Thyroid gland (tissue), 4 donors: ENCODE results near the gene BBLN. TPM values are rescaled to one million over a fixed set of nuclear protein-coding genes. Genes with fewer than 3 reads are reported as not detected.

Experiments
- DNase-seq, 2 donors: peaks; one replicate each; pipeline ENCODE4 v3.0.0-alpha.2; 2019
- H3K27ac ChIP-seq, 3 donors: fragments of 200-600 bp; sonication (generic); 1 replicate in 2 of 3; 2 replicates in 1 of 3; pipeline ENCODE4 v1.5.1; 2016 to 2019; ENCODE audit warnings: mild to moderate bottlenecking in 1 of 3, moderate library complexity in 1 of 3
- H3K27me3 ChIP-seq: fragments of 200-600 bp; sonication (generic); one replicate; pipeline ENCODE4 v1.5.1; 2019
- H3K36me3 ChIP-seq, 2 donors: fragments of 200-600 bp; sonication (generic); one replicate each; pipeline ENCODE4 v1.5.1; 2016 to 2019
- H3K4me1 ChIP-seq, 2 donors: fragments of 200-600 bp; sonication (generic); one replicate each; pipeline ENCODE4 v1.5.1; 2017 to 2019
- H3K4me3 ChIP-seq, 3 donors: fragments of 200-600 bp; sonication (generic); replicated peaks in 1 of 3; 1 replicate in 2 of 3; 2 replicates in 1 of 3; pipeline ENCODE4 v1.5.1; 2016; ENCODE audit warnings: mild to moderate bottlenecking in 1 of 3
- H3K9me3 ChIP-seq: fragments of 200-600 bp; sonication (generic); one replicate; pipeline ENCODE4 v1.5.1; 2017
- POLR2A ChIP-seq, 2 donors: fragments of 450-650 bp; IDR thresholded peaks; one replicate each; pipeline ENCODE4 v1.6.1; 2017; ENCODE audit warnings: antibody characterized with exemption in 2 of 2, mild to moderate bottlenecking in 2 of 2, moderate library complexity in 1 of 2
- WGBS, 2 donors: methylation state at CpG; one replicate each; pipeline ENCODE4 v1.1.5; 2017; 5-methylcytosine and 5-hydroxymethylcytosine counted together
- intact Hi-C: fragments of 100-400 bp; cut with DNase I; formaldehyde crosslinking; loops from one replicate; pipeline ENCODE4 v1.15.1; 2023
- total RNA-seq, 4 donors: library from RNA; depleted of rRNA; stranded (reverse); fragments of >200 nt; gene quantifications; one replicate each; pipeline ENCODE4 v1.2.3, GENCODE V29; 2016
- TF ChIP-seq, protein P1 (sequence below), 6 experiments: fragments of 200-600 bp in 3 of 6; fragments of 450-650 bp in 3 of 6; sonication (generic) in 3 of 6; IDR thresholded peaks; one replicate each; pipeline ENCODE4 v1.5.1; 2016 to 2019; ENCODE audit warnings: antibody characterized with exemption in 6 of 6, mild to moderate bottlenecking in 2 of 6, inconsistent platforms in 1 of 6, moderate library complexity in 1 of 6

Gene BBLN
- total RNA-seq, 4 donors from 2014 or later, result 98.1 to 204 (median 172) TPM

GRCh38 chr9:128193469-128194096, 33.5 kb downstream of the BBLN start:
- intact Hi-C loops, result no loop called here
- peaks cover 10 to 16% of the 10 kb centered on the region in 2 donors for H3K4me1 ChIP-seq
- H3K27ac ChIP-seq, result peak overlapping the region; percentile 66 to 75 (median 74)
- H3K36me3 ChIP-seq, result no peaks in the 10 kb centered on the region
- no peaks in the 10 kb centered on the region for H3K27me3 ChIP-seq
- no peak for DNase-seq
- 83 to 85% methylated on average over 14 of the region's 14 CpGs for WGBS, 2 donors
- no peaks in the 10 kb centered on the region for H3K9me3 ChIP-seq
- TF ChIP-seq, protein P1, sequence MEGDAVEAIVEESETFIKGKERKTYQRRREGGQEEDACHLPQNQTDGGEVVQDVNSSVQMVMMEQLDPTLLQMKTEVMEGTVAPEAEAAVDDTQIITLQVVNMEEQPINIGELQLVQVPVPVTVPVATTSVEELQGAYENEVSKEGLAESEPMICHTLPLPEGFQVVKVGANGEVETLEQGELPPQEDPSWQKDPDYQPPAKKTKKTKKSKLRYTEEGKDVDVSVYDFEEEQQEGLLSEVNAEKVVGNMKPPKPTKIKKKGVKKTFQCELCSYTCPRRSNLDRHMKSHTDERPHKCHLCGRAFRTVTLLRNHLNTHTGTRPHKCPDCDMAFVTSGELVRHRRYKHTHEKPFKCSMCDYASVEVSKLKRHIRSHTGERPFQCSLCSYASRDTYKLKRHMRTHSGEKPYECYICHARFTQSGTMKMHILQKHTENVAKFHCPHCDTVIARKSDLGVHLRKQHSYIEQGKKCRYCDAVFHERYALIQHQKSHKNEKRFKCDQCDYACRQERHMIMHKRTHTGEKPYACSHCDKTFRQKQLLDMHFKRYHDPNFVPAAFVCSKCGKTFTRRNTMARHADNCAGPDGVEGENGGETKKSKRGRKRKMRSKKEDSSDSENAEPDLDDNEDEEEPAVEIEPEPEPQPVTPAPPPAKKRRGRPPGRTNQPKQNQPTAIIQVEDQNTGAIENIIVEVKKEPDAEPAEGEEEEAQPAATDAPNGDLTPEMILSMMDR (IDR thresholded peaks at IDR 0.05), result no peak
- TF ChIP-seq POLR2A (IDR thresholded peaks at IDR 0.05), result no peak
- H3K4me3 ChIP-seq, result no peak overlapping the region

DNA sequence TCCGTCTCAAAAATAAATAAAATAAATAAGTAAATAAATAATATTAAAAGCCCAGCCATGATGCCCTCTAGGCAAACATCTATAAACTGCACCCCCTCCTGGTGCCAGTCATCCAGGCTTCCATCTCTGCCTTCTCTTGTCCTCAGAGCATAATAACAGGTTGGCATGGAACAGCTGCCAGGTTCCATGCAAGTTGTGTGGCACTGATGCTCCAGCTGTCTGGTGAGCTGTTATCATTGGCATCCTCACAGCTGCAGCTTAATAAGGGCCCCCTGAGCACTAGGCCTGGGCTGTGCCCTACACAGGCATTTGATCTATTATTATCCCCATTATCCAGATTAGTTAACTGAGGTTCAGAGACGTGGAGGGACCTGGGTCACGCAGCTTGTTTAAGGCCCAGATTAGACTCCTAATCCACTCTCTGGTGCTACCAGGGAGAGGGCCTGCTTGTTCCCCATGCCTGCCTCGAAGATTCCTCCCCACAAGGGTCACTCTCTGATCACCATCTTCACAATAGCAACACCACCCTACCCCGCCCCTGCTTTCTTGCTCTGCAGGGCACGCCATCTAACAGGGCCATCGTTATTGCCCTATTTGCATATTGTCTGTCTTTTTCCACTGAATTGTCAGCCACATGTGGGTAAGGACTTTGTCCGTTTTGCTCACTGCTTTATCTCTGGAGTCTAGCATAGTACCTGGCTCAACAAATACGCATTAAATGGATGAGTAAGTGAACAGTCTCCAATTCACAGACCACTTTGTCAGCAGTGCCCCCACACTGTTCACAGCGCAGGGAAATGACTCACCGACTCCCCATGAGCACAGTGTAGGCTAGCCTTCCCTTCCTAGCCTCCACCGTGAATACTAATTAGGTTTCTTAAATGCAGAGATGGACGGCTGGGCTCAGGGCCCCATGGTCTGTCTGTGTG, 41.6 kb downstream of the BBLN start:
- H3K27ac ChIP-seq, result no peak overlapping the region
- no peak for DNase-seq
- 87 to 91% methylated on average over 13 of the region's 13 CpGs for WGBS, 2 donors
- H3K36me3 ChIP-seq, result no peaks in the 10 kb centered on the region
- peaks cover 7% of the 10 kb centered on the region for H3K27me3 ChIP-seq
- no peaks in the 10 kb centered on the region for H3K9me3 ChIP-seq
- H3K4me3 ChIP-seq, result no peak overlapping the region
- peaks cover 0 to 12% of the 10 kb centered on the region in 2 donors for H3K4me1 ChIP-seq
- TF ChIP-seq, protein P1 (IDR thresholded peaks at IDR 0.05), result no peak
- no peak for TF ChIP-seq POLR2A (IDR thresholded peaks at IDR 0.05)
- intact Hi-C loops, result no loop called here

DNA sequence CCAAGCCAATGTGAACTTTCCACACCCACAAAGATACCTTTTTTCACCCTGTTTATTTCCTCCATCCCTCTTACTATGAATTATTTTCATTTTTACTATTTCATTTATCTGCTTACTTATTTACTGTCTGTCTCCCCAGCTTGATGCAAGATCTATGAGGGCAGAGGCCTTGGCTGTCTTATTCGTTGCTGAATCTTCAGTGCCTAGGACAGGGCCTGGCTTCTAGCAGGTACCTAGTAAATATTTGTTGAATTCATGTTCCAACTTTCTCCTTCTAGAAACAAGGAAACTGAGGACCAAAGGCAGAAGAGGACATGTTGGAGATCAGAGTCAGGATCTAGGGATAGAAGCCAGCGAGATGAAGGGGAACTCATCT, 42.6 kb downstream of the BBLN start:
- TF ChIP-seq POLR2A (IDR thresholded peaks at IDR 0.05), result no peak
- TF ChIP-seq, protein P1 (IDR thresholded peaks at IDR 0.05), result no peak
- H3K27me3 ChIP-seq, result peaks cover 7% of the 10 kb centered on the region
- no peak overlapping the region for H3K4me3 ChIP-seq
- peaks cover 0 to 12% of the 10 kb centered on the region in 2 donors for H3K4me1 ChIP-seq
- no peaks in the 10 kb centered on the region for H3K36me3 ChIP-seq
- no peak for DNase-seq
- intact Hi-C loops, result no loop called here
- 21 to 24% methylated on average over 2 of the region's 2 CpGs for WGBS, 2 donors
- no peaks in the 10 kb centered on the region for H3K9me3 ChIP-seq
- no peak overlapping the region for H3K27ac ChIP-seq

DNA sequence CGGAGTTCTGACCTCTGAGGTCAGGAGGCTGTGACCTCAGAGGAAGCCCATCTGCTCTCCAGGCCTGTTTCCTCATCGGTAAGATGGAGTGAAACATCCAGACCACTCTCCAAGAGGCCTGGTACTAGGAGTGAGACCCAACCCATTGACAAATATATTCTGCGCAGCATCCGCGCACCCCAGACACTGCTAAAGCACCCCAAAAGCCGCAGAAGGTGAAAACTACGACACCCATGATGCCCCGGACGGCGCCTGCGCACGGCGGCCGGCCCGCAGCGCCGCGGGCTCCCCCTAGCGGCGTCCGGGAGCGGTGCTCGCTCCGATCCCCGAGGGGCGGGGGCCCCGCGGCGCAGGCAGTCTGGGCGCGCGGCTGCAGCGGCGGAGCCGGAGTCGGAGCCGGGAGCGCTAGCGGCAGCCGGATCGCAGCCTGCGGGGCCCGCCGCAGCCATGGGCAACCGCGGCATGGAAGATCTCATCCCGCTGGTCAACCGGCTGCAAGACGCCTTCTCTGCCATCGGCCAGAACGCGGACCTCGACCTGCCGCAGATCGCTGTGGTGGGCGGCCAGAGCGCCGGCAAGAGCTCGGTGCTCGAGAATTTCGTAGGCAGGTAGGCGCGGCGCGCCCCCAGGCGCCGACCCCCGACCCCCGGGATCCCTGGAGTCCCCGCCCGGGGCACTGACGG, 43.1 kb downstream of the BBLN start, which contains the start of gene DNM1:
TSS of gene DNM1 (plus strand) at position 356 of the 683 bp plus-strand sequence. CDS start at position 448, 92 bp downstream.
- Histone ChIP-seq H3K9me3 (no peaks in the 10 kb centered on the region), H3K27ac (peak within 1 kb of the TSS in 2 of 3 donors; percentile 17 to 24), H3K36me3 (no peaks in the 10 kb centered on the region), H3K4me1 (peaks cover 0 to 12% of the 10 kb centered on the region in 2 donors), H3K27me3 (peaks cover 7% of the 10 kb centered on the region), H3K4me3 (peak within 1 kb of the TSS in 2 of 3 donors; percentile 37 to 60)
- peak in 1 of 2 donors; percentile 29 for TF ChIP-seq POLR2A (IDR thresholded peaks at IDR 0.05)
- TF ChIP-seq, protein P1 (IDR thresholded peaks at IDR 0.05), result peak in 5 of 6 experiments; percentile 42 to 100 (median 95)
- 4 to 8% methylated on average over 2 to 3 of the region's 72 CpGs for WGBS, 2 donors
- DNase-seq, result peak; percentile 46 to 60
- intact Hi-C loops, result no loop called here
